K562 (cell line): ENCODE data around the gene LRMDA. TPM values are rescaled to one million over a fixed set of nuclear protein-coding genes. Genes with fewer than 3 reads are reported as not detected.

ENCODE experiments used
- ZNF318 ChIP-seq, 2 experiments: fragments of 450-650 bp; IDR thresholded peaks; 2 replicates each; pipeline ENCODE4 v1.6.1; 2016; ENCODE audit warnings: mild to moderate bottlenecking in 2 of 2, borderline replicate concordance in 1 of 2, low read depth in 1 of 2, moderate library complexity in 1 of 2
- polyA plus RNA-seq, 8 experiments: library from polyadenylated mRNA; depleted of rRNA in 4 of 8; stranded (reverse) in 5 of 8; unstranded in 3 of 8; fragments of >200 nt; fragmentation: Nextera tagmentation in 2 of 8; fragmentation: Illumina TruSeq in 1 of 8; extraction: Ambion mirVana in 2 of 8; extraction: Trizol in 1 of 8; gene quantifications; 2 replicates each; pipeline versions ENCODE4 v1.2.1 to v1.2.3, GENCODE V29; 2011 to 2014; ENCODE audit warnings: inconsistent platforms in 1 of 8, missing spikeins in 1 of 8
- total RNA-seq, 7 experiments: library from RNA; depleted of rRNA in 6 of 7; stranded (reverse); fragments of >200 nt in 6 of 7; fragmentation: Illumina TruSeq in 2 of 7; extraction: Trizol in 2 of 7; gene quantifications; 2 replicates each; pipeline versions ENCODE4 v1.2.1 to v1.2.3, GENCODE V29; 2011 to 2021; ENCODE audit warnings: low replicate concordance in 1 of 7
- TF ChIP-seq, protein P1 (sequence below), 2 experiments: fragments of 450-650 bp; conservative IDR thresholded peaks; 2 replicates each; pipeline ENCODE4 v1.6.1; 2017; ENCODE audit warnings: mild to moderate bottlenecking in 2 of 2, moderate library complexity in 2 of 2

The LRMDA gene
- total and polyA plus RNA-seq, 9 of the 15 experiments (the other 6 are each of a cell fraction or from before 2014, with no cell fraction given): 0.25 TPM; not detected in 8

- TF ChIP-seq ZNF318 (IDR thresholded peaks at IDR 0.05; ENCODE audit: borderline replicate concordance in 1 of 2, low read depth in 1 of 2): no peak
- TF ChIP-seq, protein P1, sequence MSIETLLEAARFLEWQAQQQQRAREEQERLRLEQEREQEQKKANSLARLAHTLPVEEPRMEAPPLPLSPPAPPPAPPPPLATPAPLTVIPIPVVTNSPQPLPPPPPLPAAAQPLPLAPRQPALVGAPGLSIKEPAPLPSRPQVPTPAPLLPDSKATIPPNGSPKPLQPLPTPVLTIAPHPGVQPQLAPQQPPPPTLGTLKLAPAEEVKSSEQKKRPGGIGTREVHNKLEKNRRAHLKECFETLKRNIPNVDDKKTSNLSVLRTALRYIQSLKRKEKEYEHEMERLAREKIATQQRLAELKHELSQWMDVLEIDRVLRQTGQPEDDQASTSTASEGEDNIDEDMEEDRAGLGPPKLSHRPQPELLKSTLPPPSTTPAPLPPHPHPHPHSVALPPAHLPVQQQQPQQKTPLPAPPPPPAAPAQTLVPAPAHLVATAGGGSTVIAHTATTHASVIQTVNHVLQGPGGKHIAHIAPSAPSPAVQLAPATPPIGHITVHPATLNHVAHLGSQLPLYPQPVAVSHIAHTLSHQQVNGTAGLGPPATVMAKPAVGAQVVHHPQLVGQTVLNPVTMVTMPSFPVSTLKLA (conservative IDR thresholded peaks at IDR 0.05): no peak
Observed at GRCh38 chr10:76149182-76149581, 717.8 kb downstream of the LRMDA start (continued).
